Measurements from ENCODE around the gene DTNB.

DTNB gene

DNA sequence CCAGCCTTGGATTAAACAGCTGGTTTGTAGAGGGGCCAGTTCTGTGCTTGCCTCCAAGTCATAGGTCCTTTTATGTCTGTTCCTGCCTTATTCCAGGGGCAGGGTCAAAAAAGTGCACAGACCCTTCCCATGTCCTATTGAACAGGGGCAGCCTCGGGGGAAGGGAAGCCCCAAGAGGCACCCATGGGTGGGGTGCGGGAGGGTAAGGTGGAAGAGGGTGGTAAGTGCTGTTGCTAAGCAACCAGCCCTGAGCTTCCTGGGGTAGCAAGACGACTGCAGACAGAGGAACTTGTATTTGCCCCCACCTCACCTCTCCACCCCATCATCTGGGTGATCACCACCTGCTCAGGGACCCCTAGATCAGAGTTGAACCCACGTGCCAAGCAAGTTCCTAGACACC is 339.4 kb downstream of the DTNB start:
- no peak overlapping the region for H3K27ac ChIP-seq (ENCODE audit: low read depth, low read length)
- no peaks in the 10 kb centered on the region; the same call in 1 of the 2 replicates for H3K79me2 ChIP-seq (ENCODE audit: insufficient read depth, low read length)
- no peaks in the 10 kb centered on the region for H3K9me3 ChIP-seq (ENCODE audit: insufficient read depth, low read length)
- no peaks in the 10 kb centered on the region; the same call in 1 of the 2 replicates for H4K20me1 ChIP-seq (ENCODE audit: low read depth, low read length)
- H3K9me2 ChIP-seq (replicated peaks; ENCODE audit: insufficient read depth, low read length): no peaks in the 10 kb centered on the region
- H2AFZ ChIP-seq (ENCODE audit: low read depth, low read length, severe bottlenecking): no peak overlapping the region
- TF ChIP-seq EZH2phosphoT487 (conservative IDR thresholded peaks at IDR 0.05; ENCODE audit: low read length): no peak
- TF ChIP-seq, protein P1, sequence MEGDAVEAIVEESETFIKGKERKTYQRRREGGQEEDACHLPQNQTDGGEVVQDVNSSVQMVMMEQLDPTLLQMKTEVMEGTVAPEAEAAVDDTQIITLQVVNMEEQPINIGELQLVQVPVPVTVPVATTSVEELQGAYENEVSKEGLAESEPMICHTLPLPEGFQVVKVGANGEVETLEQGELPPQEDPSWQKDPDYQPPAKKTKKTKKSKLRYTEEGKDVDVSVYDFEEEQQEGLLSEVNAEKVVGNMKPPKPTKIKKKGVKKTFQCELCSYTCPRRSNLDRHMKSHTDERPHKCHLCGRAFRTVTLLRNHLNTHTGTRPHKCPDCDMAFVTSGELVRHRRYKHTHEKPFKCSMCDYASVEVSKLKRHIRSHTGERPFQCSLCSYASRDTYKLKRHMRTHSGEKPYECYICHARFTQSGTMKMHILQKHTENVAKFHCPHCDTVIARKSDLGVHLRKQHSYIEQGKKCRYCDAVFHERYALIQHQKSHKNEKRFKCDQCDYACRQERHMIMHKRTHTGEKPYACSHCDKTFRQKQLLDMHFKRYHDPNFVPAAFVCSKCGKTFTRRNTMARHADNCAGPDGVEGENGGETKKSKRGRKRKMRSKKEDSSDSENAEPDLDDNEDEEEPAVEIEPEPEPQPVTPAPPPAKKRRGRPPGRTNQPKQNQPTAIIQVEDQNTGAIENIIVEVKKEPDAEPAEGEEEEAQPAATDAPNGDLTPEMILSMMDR (IDR thresholded peaks at IDR 0.05; ENCODE audit: insufficient read depth, low read length, poor library complexity, severe bottlenecking): no peak
- no peaks in the 10 kb centered on the region for H3K36me3 ChIP-seq (ENCODE audit: low read length)
- H3K9ac ChIP-seq (ENCODE audit: low read length): no peak overlapping the region
- no peak overlapping the region for H3K4me2 ChIP-seq (ENCODE audit: low read depth, low read length, poor library complexity, severe bottlenecking)
- no peaks in the 10 kb centered on the region for H3F3A ChIP-seq (ENCODE audit: insufficient read depth)
- no peaks in the 10 kb centered on the region for H3K27me3 ChIP-seq (ENCODE audit: low read length)
- H3K4me3 ChIP-seq (ENCODE audit: insufficient read depth, low read length, poor library complexity, severe bottlenecking): no peak overlapping the region

DNA sequence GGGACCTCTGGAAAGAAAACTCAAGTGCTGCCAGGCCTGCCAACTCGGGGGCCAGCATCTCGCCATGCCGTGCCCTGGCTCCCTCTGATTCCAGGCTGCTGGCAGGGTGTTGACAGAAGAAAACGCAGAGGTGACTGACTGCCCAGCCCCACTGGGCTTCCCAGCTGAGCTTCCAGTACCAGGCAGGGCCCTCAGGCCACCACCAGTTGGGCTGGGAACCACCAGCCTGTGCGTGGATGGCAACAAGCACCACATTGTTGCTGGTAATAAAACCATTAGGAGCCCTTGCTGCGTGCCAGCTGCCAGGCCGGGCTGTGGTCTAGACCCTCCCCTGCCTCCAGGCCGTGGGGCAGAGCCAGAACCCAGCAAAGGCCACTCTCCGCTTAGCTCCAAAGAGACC is 340.8 kb downstream of the DTNB start:
- TF ChIP-seq, protein P1 (IDR thresholded peaks at IDR 0.05; ENCODE audit: insufficient read depth, low read length, poor library complexity, severe bottlenecking): no peak
- no peak for TF ChIP-seq EZH2phosphoT487 (conservative IDR thresholded peaks at IDR 0.05; ENCODE audit: low read length)
- Histone ChIP-seq H3K4me2 (ENCODE audit: low read depth, low read length, poor library complexity, severe bottlenecking) (no peak overlapping the region), H3K4me3 (ENCODE audit: insufficient read depth, low read length, poor library complexity, severe bottlenecking) (no peak overlapping the region), H3K27ac (ENCODE audit: low read depth, low read length) (no peak overlapping the region), H3K79me2 (ENCODE audit: insufficient read depth, low read length) (no peaks in the 10 kb centered on the region; the same call in 1 of the 2 replicates), H3K9me2 (replicated peaks; ENCODE audit: insufficient read depth, low read length) (no peaks in the 10 kb centered on the region), H3K36me3 (ENCODE audit: low read length) (no peaks in the 10 kb centered on the region), H3K9ac (ENCODE audit: low read length) (no peak overlapping the region), H3K27me3 (ENCODE audit: low read length) (no peaks in the 10 kb centered on the region), H3F3A (ENCODE audit: insufficient read depth) (no peaks in the 10 kb centered on the region), H3K9me3 (ENCODE audit: insufficient read depth, low read length) (no peaks in the 10 kb centered on the region), H4K20me1 (ENCODE audit: low read depth, low read length) (no peaks in the 10 kb centered on the region; the same call in 1 of the 2 replicates), H2AFZ (ENCODE audit: low read depth, low read length, severe bottlenecking) (no peak overlapping the region)

DNA sequence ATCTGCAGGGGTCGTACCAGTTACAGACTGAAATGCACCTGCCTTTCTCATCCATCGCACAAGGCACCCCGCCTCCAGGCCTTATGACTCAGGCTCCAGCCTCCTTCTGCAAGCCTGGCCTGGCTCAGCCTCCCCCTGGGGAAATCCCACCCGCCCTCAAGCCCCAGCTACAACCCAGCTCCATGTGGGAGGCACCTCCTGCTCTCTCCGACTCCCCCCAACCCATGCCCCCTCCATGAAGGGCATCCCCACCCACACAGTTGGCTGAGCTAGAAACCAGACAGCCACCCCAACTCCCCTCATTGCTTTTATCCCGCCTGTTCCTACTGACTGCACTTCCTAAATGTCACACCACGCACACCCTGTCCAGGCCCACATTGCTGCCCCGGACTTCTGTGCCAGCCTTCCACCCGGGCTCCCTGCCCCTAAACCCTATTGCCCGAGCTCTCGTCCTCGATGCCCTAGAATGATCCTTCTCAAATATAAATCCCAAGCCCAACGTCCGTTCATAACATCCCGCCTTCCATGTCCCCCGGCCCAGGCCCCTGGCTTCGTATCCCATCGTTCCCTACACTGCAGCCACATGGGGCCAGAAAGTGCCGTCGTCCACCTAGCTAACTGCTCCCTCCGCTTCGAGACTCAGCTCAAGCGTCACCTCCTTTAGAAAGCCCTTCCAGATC is 341.6 kb downstream of the DTNB start:
- no peak overlapping the region for H3K4me2 ChIP-seq (ENCODE audit: low read depth, low read length, poor library complexity, severe bottlenecking)
- H4K20me1 ChIP-seq (ENCODE audit: low read depth, low read length): no peaks in the 10 kb centered on the region
- no peaks in the 10 kb centered on the region for H3K27me3 ChIP-seq (ENCODE audit: low read length)
- H3K36me3 ChIP-seq (ENCODE audit: low read length): no peaks in the 10 kb centered on the region; the same call in 1 of the 2 replicates
- H3K9ac ChIP-seq (ENCODE audit: low read length): no peak overlapping the region
- peaks cover 1% of the 10 kb centered on the region; the same call in 1 of the 2 replicates for H3K9me3 ChIP-seq (ENCODE audit: insufficient read depth, low read length)
- no peaks in the 10 kb centered on the region for H3F3A ChIP-seq (ENCODE audit: insufficient read depth)
- no peak for TF ChIP-seq EZH2phosphoT487 (conservative IDR thresholded peaks at IDR 0.05; ENCODE audit: low read length)
- TF ChIP-seq, protein P1 (IDR thresholded peaks at IDR 0.05; ENCODE audit: insufficient read depth, low read length, poor library complexity, severe bottlenecking): no peak
- no peak overlapping the region for H3K27ac ChIP-seq (ENCODE audit: low read depth, low read length)
- no peak overlapping the region for H2AFZ ChIP-seq (ENCODE audit: low read depth, low read length, severe bottlenecking)
- H3K4me3 ChIP-seq (ENCODE audit: insufficient read depth, low read length, poor library complexity, severe bottlenecking): no peak overlapping the region
- no peaks in the 10 kb centered on the region for H3K9me2 ChIP-seq (replicated peaks; ENCODE audit: insufficient read depth, low read length)
- no peaks in the 10 kb centered on the region; the same call in 1 of the 2 replicates for H3K79me2 ChIP-seq (ENCODE audit: insufficient read depth, low read length)
